ENCODE results near the gene ZNF831. TPM values are rescaled to one million over a fixed set of nuclear protein-coding genes. Genes with fewer than 3 reads are reported as not detected.

ZNF831 gene
- total RNA-seq, 1 experiment from 2014 or later = 0.15 TPM

- ChIA-PET POLR2A (no interaction called here), RAD21 (ENCODE audit: low non-redundant PET in 1 of 2, low total read pairs in 2 of 2, uncharacterized antibody in 2 of 2, unreplicated experiment in 2 of 2) (no interaction called here), CTCF (no interaction called here)
- Histone ChIP-seq H4K20me1 (ENCODE audit: insufficient read depth) (no peaks in the 10 kb centered on the region), H3K4me2 (ENCODE audit: low read length) (no peak overlapping the region), H3K79me2 (ENCODE audit: insufficient read depth, low read length) (no peaks in the 10 kb centered on the region), H3K9me2 (ENCODE audit: insufficient read depth) (no peaks in the 10 kb centered on the region), H3K9ac (ENCODE audit: low read length) (no peak overlapping the region), H3K36me3 (ENCODE audit: control insufficient read depth in 1 of 2, insufficient read depth in 2 of 2, low read length in 2 of 2) (no peaks in the 10 kb centered on the region), H3K27me3 (ENCODE audit: insufficient read depth, low read length) (peaks cover 27% of the 10 kb centered on the region; the same call in 1 of the 2 replicates), H3K4me3 (replicated peaks in 1 of 2; ENCODE audit: low read depth in 1 of 2, low read length in 2 of 2) (no peak overlapping the region), H3K9me3 (ENCODE audit: control insufficient read depth in 1 of 2, insufficient read depth in 1 of 2, low read depth in 1 of 2, low read length in 2 of 2) (peaks cover 0 to 6% of the 10 kb centered on the region in 2 experiments; a peak in 1 of 4 replicates), H3K4me1 (ENCODE audit: control insufficient read depth in 1 of 2, insufficient read depth in 2 of 2, low read length in 2 of 2) (no peaks in the 10 kb centered on the region), H2AFZ (ENCODE audit: low read depth, low read length, poor library complexity, severe bottlenecking) (no peak overlapping the region), H3K27ac (ENCODE audit: low read depth, low read length) (no peak overlapping the region)
- TF ChIP-seq REST (IDR thresholded peaks at IDR 0.05; ENCODE audit: low read depth) = no peak
- no peak for TF ChIP-seq YY1 (IDR thresholded peaks at IDR 0.05; ENCODE audit: extremely low read depth, insufficient replicate concordance, low read depth, low read length)
- TF ChIP-seq SRF (IDR thresholded peaks at IDR 0.05; ENCODE audit: low read depth) = no peak
- TF ChIP-seq TCF7L2 (IDR thresholded peaks at IDR 0.05; ENCODE audit: borderline replicate concordance, extremely low read depth, insufficient read depth, insufficient read length) = no peak
- no peak for TF ChIP-seq EZH2 (IDR thresholded peaks at IDR 0.05)
- TF ChIP-seq POLR2A (IDR thresholded peaks at IDR 0.05; ENCODE audit: borderline replicate concordance, extremely low read depth, insufficient read depth, insufficient read length) = no peak
- TF ChIP-seq FOSL1 (IDR thresholded peaks at IDR 0.05; ENCODE audit: low read depth) = no peak
- TF ChIP-seq ELF1 (IDR thresholded peaks at IDR 0.05; ENCODE audit: borderline replicate concordance, low read depth) = no peak
- no peak for TF ChIP-seq SIN3A (IDR thresholded peaks at IDR 0.05; ENCODE audit: low read depth)
- TF ChIP-seq ZBTB33 (IDR thresholded peaks at IDR 0.05; ENCODE audit: extremely low read depth, insufficient replicate concordance, low read length) = no peak
- TF ChIP-seq EZH2phosphoT487 (IDR thresholded peaks at IDR 0.05; ENCODE audit: borderline replicate concordance) = no peak
- no peak for TF ChIP-seq MAX (IDR thresholded peaks at IDR 0.05)
- TF ChIP-seq SP1 (IDR thresholded peaks at IDR 0.05; ENCODE audit: low read depth) = no peak
- TF ChIP-seq POLR2AphosphoS5 (IDR thresholded peaks at IDR 0.05; ENCODE audit: low read depth, low read length) = no peak
- TF ChIP-seq EGR1 (IDR thresholded peaks at IDR 0.05; ENCODE audit: low read depth) = no peak
- no peak for TF ChIP-seq CEBPB (IDR thresholded peaks at IDR 0.05; ENCODE audit: low read depth)
- no peak for TF ChIP-seq CTCF (IDR thresholded peaks at IDR 0.05 in 2 of 3, conservative IDR thresholded peaks at IDR 0.05 in 1 of 3; ENCODE audit: borderline replicate concordance in 1 of 3, insufficient read depth in 1 of 3, low read depth in 2 of 3, low read length in 2 of 3)
- no peak for TF ChIP-seq JUND (IDR thresholded peaks at IDR 0.05)
- DNase-seq (ENCODE audit: low read depth, low spot score) (no peak), ATAC-seq (no peak)
- intact Hi-C loops (cut with micrococcal nuclease) = no loop called here
- BruUV-seq (replicated peaks) = no TSS peak
Measured at GRCh38 chr20:59118855-59119254, 44.8 kb upstream of the ZNF831 start.
